RWPE1 (cell line): ENCODE data around the gene POGZ.
A peak's percentile ranks its signal among the peaks of the same experiment; 100 is the strongest.

Experiments used
- CTCF ChIA-PET: fragments of 350-600 bp; sonication (Branson Sonifier 250); formaldehyde crosslinking; extraction: SDS; loops from one replicate; lab custom pipeline; 2021; lab: Yijun Ruan, JAX
- POLR2A ChIA-PET: fragments of 400-600 bp; formaldehyde crosslinking; extraction: SDS; loops from one replicate; lab custom pipeline; 2020; ENCODE audit warnings: antibody characterized with exemption; ENCODE audit not compliant: low non-redundant PET; lab: Yijun Ruan, JAX
- DNase-seq: peaks from one replicate; pipeline ENCODE4 v3.0.0; 2012; ENCODE audit warnings: low spot score
- H3K27ac ChIP-seq: fragments of 450-650 bp; 2 replicates; pipeline ENCODE4 v1.5.1; 2017
- TF ChIP-seq, protein P1 (sequence below): fragments of 450-650 bp; conservative IDR thresholded peaks from 2 replicates; pipeline ENCODE4 v1.5.1; 2017; ENCODE audit warnings: low read depth, mild to moderate bottlenecking

POGZ gene

DNA sequence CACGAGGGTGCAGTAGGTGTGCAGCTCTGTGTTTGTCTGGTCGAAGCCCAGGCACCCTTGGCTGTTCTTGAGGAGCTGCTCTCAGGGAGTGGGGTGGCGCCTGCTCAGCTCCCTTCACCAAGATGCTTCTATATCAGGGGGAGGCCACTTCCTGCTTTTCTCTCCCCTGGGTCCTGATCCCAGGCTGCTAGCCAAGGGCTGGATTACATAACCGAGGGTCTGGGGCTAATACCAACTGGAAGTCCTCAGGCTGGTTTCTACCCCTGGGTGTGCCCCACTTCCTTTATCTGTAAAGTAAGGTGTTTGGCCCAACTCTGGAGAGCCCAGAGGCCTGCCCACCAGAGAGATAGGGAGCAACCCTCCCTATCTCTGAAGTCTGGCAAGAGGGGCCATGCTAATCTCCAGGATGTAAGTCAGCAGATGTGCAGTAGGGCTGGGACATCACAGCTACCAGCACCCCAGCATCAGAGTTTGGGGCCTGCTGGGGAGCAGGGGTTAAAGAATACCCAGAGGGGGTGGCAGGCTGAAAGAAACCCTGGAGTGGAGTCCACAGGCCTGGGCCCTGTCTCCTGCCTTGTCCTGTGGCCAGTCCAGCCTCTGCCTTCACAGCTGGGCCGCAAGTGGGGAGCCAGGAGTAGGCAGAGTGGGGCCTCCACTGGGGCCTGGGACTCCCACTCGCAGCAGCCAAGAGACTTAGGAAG lies 88.9 kb downstream of the POGZ start:
- no peak for DNase-seq
- POLR2A ChIA-PET, result no interaction called here
- H3K27ac ChIP-seq, result peak overlapping the region; percentile 83
- TF ChIP-seq, protein P1, sequence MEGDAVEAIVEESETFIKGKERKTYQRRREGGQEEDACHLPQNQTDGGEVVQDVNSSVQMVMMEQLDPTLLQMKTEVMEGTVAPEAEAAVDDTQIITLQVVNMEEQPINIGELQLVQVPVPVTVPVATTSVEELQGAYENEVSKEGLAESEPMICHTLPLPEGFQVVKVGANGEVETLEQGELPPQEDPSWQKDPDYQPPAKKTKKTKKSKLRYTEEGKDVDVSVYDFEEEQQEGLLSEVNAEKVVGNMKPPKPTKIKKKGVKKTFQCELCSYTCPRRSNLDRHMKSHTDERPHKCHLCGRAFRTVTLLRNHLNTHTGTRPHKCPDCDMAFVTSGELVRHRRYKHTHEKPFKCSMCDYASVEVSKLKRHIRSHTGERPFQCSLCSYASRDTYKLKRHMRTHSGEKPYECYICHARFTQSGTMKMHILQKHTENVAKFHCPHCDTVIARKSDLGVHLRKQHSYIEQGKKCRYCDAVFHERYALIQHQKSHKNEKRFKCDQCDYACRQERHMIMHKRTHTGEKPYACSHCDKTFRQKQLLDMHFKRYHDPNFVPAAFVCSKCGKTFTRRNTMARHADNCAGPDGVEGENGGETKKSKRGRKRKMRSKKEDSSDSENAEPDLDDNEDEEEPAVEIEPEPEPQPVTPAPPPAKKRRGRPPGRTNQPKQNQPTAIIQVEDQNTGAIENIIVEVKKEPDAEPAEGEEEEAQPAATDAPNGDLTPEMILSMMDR, result no peak
- CTCF ChIA-PET, result no interaction called here

DNA sequence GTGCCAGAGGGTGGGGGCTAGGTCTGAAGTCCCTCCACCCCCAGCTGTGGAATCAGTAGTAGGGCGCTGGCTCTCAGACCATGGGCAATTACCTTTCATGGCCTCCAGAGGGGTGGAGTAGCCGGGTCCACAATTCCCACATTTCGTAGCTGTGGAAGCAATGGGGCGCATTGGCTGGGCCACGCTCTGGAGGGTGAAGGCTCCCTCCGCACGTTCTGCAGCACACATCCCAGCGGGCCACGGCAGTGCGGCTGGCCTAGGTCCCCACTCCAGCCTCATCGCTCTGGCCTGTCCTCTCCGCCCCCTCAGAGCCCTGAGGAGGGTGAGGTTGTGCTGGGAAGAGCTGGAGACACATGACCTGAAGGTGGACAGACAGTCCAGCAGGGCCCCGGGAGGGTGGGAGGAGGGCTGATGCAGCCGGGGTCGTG lies 89.7 kb downstream of the POGZ start:
- ChIA-PET CTCF (no interaction called here), POLR2A (no interaction called here)
- no peak overlapping the region for H3K27ac ChIP-seq
- no peak for DNase-seq
- TF ChIP-seq, protein P1, result no peak

DNA sequence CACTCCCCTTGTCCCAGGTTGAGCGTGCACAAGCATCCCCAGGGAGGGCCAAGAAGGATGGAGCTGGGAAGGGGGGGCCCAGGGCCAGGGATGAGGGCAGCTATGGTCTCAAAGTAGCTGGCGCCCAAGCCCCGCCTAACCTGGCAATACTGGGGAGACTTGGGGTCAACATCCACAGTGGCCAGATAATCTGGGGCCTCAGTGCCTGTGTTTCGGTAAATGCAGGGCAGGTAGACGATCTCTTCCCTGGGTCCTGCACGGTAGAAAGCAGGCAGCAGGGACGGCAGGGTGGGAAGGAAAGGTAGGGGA lies 90.0 kb downstream of the POGZ start:
- DNase-seq, result no peak
- ChIA-PET POLR2A (no interaction called here), CTCF (no interaction called here)
- no peak overlapping the region for H3K27ac ChIP-seq
- TF ChIP-seq, protein P1, result no peak

DNA sequence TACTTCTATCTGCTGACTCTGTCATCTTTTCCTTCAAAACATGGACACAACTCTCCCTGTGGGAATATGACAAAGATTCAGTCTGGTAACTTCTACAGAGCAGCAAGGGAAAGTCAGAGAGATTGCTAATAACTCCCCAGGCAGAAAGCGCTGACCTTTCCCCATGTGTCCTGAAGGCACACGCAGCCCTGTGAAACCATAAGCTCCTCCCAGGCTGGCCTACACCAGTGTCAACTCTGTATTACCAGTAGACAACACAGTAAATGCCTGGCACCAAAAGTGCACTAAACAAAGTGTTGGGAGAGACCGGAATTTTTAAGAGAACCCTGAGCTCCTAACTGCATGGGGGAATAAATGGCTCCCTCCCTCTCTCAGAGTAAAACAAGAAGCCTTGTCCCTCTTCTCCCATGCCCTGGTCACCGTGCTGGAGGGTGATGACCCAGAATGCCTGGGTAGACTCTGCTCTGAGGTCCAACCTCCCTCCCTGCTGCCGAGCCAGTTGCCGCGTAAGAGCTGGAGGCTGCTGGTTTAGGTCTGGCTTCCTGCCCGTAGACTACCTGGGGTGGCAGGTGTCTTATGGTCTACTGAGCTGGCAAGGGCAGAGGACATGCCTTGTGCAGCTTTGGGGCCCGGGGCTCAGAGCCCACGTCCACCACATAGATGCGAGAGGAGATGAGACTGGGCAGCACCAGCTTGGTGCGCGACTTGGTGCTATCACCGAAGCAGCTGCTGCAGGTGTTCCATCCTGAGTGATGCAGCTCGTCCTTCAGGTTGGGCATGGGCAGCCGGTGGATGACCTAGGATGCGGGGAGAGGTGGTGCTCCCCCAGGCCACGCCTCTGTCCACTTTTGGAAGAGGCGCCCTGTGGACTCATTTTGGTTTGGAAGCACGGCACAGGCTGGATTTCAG lies 90.6 kb downstream of the POGZ start:
- ChIA-PET POLR2A (no interaction called here), CTCF (no interaction called here)
- DNase-seq, result no peak
- no peak overlapping the region for H3K27ac ChIP-seq
- TF ChIP-seq, protein P1, result no peak

DNA sequence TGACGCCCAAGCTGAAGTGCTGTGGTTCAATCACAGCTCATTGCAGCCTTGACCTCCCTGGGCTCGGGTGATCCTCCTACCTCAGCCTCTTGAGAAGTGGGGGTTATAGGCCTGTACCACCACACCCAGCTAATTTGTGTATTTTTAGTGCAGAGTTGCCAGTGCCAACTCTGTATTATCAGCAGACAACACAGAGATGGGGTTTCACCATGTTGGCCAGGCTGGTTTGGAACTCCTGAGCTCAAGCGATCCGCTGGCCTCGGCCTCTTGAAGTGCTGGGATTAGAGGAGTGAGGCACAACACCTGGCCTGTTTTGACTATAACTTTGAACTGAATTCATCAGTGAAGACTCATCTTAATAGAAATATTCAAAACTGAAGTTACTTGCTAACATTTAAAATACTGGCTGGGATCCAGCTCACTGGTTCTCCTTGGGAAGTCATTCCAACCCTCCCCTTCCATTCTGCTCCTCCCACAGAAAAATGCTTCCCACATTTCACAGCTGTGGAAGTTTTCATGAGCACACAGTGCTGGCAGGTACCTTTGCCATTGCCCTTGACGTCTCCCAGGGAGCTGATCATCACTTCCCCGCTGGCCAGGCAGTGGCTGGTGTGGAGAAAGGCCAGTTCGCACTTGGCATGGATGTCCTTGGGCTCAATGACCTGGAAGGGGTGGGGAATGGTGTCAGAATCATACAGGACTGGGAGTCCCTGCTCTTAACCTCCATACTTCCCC lies 91.5 kb downstream of the POGZ start:
- no peak overlapping the region for H3K27ac ChIP-seq
- TF ChIP-seq, protein P1, result no peak
- no peak for DNase-seq
- POLR2A ChIA-PET, result no interaction called here
- CTCF ChIA-PET, result no interaction called here

DNA sequence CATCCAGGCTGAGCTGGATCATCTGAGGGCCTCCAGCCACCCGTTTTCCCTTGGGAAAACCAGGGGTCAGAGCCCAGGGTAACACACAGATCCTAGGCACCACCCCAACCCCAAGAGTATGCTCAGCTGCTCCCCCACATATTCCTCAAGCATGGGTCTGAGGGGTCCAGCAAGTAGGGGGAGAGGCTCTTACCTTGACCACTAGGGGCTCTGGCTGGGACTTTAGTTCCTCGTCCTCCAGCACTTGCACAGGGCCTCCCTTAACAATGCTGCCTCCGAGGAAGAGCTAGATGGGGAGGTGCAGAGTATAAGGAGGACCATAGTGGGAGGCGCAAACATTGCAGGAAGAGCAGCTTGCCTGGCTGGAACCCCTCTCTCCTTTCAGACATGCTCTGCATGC lies 94.3 kb downstream of the POGZ start:
- TF ChIP-seq, protein P1, result no peak
- DNase-seq, result no peak
- POLR2A ChIA-PET, result no interaction called here
- H3K27ac ChIP-seq, result no peak overlapping the region
- CTCF ChIA-PET, result interaction anchor here (0.6 to 0.7 kb wide), 2 partner anchors 55 to 633 kb away, joined by 3 to 4 read pairs; no protein-coding TSS in a partner anchor
